Mucosa of descending colon (tissue), 3 donors: Measurements from ENCODE around the gene C1QTNF8. TPM values are rescaled to one million over a fixed set of nuclear protein-coding genes. Genes with fewer than 3 reads are reported as not detected.

Experiments used
- ATAC-seq: fragments of 200-7000 bp; cut with Tn5 transposase; one replicate; pipeline ENCODE4 v1.9.1; 2020; ENCODE audit warnings: mild to moderate bottlenecking, moderate library complexity
- DNase-seq, 3 donors: peaks; one replicate each; pipeline ENCODE4 v3.0.0-alpha.2; 2020
- H3K36me3 ChIP-seq: fragments of 200-600 bp; one replicate; pipeline ENCODE4 v1.8.0; 2021; ENCODE audit warnings: low read depth, mild to moderate bottlenecking
- H3K4me1 ChIP-seq: fragments of 200-600 bp; one replicate; pipeline ENCODE4 v1.8.0; 2021; ENCODE audit warnings: low read depth, mild to moderate bottlenecking
- H3K4me3 ChIP-seq: fragments of 200-600 bp; one replicate; pipeline ENCODE4 v1.8.0; 2021; ENCODE audit warnings: mild to moderate bottlenecking
- H3K9me3 ChIP-seq: fragments of 200-600 bp; one replicate; pipeline ENCODE4 v1.8.0; 2021; ENCODE audit warnings: mild to moderate bottlenecking
- intact Hi-C, 2 donors: fragments of 100-400 bp; cut with DNase I in 1 of 2; cut with micrococcal nuclease in 1 of 2; formaldehyde crosslinking; loops; one replicate each; pipeline versions ENCODE4 v1.11.0 to v1.11.1; 2022; cut with DNase I, micrococcal nuclease
- total RNA-seq, 3 donors: library from RNA; stranded (reverse); fragmentation: NEBNext Ultra II Directional in 2 of 3; extraction: Animal tissue kit (Norgen Biotek cat#: 25700) in 2 of 3; gene quantifications; one replicate each; pipeline versions ENCODE4 v1.2.1 to v1.2.4, GENCODE V29; 2021 to 2023
- TF ChIP-seq, protein P1 (sequence below): fragments of 200-600 bp; IDR thresholded peaks from one replicate; pipeline ENCODE4 v1.8.0; 2022; ENCODE audit warnings: antibody characterized with exemption, mild to moderate bottlenecking
- donor health status: DM: no; HTN: no; CAD: no; lungs with moderate emphysema.
- donor health status: DM: no; HTN: no; CAD: no.
- donor health status: DM: no; HTN: yes; CAD: no.

The C1QTNF8 gene
- total RNA-seq, 3 donors from 2014 or later = not detected

GRCh38 chr16:1106659-1107058 is 10.6 kb upstream of the C1QTNF8 start:
- Histone ChIP-seq H3K4me1 (peaks cover 4% of the 10 kb centered on the region), H3K9me3 (no peaks in the 10 kb centered on the region), H3K4me3 (no peak overlapping the region), H3K36me3 (no peaks in the 10 kb centered on the region)
- intact Hi-C loops = no loop called here
- ATAC-seq = no peak
- DNase-seq = no peak
- TF ChIP-seq, protein P1, sequence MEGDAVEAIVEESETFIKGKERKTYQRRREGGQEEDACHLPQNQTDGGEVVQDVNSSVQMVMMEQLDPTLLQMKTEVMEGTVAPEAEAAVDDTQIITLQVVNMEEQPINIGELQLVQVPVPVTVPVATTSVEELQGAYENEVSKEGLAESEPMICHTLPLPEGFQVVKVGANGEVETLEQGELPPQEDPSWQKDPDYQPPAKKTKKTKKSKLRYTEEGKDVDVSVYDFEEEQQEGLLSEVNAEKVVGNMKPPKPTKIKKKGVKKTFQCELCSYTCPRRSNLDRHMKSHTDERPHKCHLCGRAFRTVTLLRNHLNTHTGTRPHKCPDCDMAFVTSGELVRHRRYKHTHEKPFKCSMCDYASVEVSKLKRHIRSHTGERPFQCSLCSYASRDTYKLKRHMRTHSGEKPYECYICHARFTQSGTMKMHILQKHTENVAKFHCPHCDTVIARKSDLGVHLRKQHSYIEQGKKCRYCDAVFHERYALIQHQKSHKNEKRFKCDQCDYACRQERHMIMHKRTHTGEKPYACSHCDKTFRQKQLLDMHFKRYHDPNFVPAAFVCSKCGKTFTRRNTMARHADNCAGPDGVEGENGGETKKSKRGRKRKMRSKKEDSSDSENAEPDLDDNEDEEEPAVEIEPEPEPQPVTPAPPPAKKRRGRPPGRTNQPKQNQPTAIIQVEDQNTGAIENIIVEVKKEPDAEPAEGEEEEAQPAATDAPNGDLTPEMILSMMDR = no peak

GRCh38 chr16:1105888-1106620 is 10.0 kb upstream of the C1QTNF8 start:
- H3K4me3 ChIP-seq = no peak overlapping the region
- no peaks in the 10 kb centered on the region for H3K36me3 ChIP-seq
- H3K9me3 ChIP-seq = no peaks in the 10 kb centered on the region
- H3K4me1 ChIP-seq = peaks cover 4% of the 10 kb centered on the region
- ATAC-seq (peak; percentile 72), DNase-seq (peak in 2 of 3 donors; percentile 67 to 71)
- TF ChIP-seq, protein P1 = peak; percentile 57
- intact Hi-C loops = no loop called here

- intact Hi-C loops = no loop called here
- ATAC-seq (no peak), DNase-seq (no peak)
- Histone ChIP-seq H3K4me3 (no peak overlapping the region), H3K4me1 (peaks cover 12% of the 10 kb centered on the region), H3K9me3 (no peaks in the 10 kb centered on the region), H3K36me3 (no peaks in the 10 kb centered on the region)
- TF ChIP-seq, protein P1 = no peak
These were observed 7.6 kb upstream of the C1QTNF8 start for GRCh38 chr16:1103636-1103980.

- peak in 2 of 3 donors; percentile 78 to 80 for DNase-seq
- TF ChIP-seq, protein P1 = peak; percentile 67
- H3K36me3 ChIP-seq = no peaks in the 10 kb centered on the region
- H3K4me3 ChIP-seq = no peak overlapping the region
- intact Hi-C loops = no loop called here
- no peaks in the 10 kb centered on the region for H3K9me3 ChIP-seq
- peak; percentile 76 for ATAC-seq
- peaks cover 12% of the 10 kb centered on the region for H3K4me1 ChIP-seq
These were observed 7.0 kb upstream of the C1QTNF8 start for GRCh38 chr16:1102921-1103635.

DNA sequence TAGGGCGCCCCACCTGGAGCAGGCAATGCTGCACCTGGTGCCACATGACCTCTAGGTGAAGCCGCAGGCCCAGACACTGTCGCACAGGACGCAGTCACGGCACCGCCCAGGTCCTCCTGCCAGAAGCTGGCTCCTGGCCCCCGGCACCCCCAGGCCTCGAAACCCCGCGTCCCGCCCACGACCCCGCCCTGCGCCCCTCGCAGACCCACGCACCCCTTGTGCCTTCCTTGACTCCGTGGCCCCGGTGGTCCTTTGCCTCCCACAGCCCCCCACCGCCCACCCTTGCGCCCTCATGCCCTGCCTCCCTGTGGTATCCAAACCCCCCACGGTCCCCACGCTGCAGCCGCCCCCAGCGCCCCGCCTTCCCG is 6.3 kb upstream of the C1QTNF8 start:
- intact Hi-C loops = no loop called here

More for the DNA sequence above, 6.3 kb upstream of the C1QTNF8 start:
- ATAC-seq = no peak
- no peak overlapping the region for H3K4me3 ChIP-seq
- H3K36me3 ChIP-seq = no peaks in the 10 kb centered on the region
- H3K9me3 ChIP-seq = no peaks in the 10 kb centered on the region
- TF ChIP-seq, protein P1 = no peak
- H3K4me1 ChIP-seq = peaks cover 12% of the 10 kb centered on the region
- no peak for DNase-seq
